ENCODE results near the gene MT1HL1.

MT1HL1 gene

DNA sequence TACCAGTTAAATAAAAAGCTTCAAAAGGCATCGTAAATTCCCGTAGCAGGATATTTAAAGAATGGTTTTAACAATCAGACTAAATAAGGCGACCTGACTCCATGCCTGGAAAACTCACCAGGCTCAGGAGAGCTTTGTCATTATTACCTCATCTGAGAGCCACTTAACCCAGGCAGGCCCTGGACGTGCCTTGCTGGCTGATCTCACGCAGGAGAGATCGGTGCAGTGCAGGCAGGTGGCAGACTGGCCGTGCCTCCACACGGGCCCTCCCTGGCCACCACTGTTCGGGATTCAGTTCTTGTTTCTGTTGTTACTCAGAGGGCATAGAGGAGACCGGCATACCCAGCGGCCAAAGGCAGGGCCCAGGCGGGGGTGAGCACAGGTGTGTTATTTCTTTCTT, 6.4 kb downstream of the MT1HL1 start:
- no peak for TF ChIP-seq CTCF (IDR thresholded peaks at IDR 0.05)
- no peaks in the 10 kb centered on the region for H3K36me3 ChIP-seq (ENCODE audit: control insufficient read depth, insufficient read depth, low read length)

GRCh38 chr1:236997361-236997760, 6.9 kb downstream of the MT1HL1 start:
- Histone ChIP-seq H2AFZ (no peak overlapping the region), H3K27ac (no peak overlapping the region), H3K4me2 (ENCODE audit: low read length) (no peak overlapping the region), H3K9me3 (ENCODE audit: control insufficient read depth, low read length) (no peaks in the 10 kb centered on the region), H3K79me2 (no peaks in the 10 kb centered on the region), H3K4me3 (ENCODE audit: low read depth, low read length) (no peak overlapping the region), H3K36me3 (ENCODE audit: control insufficient read depth, insufficient read depth, low read length) (no peaks in the 10 kb centered on the region), H3K4me1 (no peaks in the 10 kb centered on the region), H3K27me3 (ENCODE audit: control insufficient read depth, insufficient read depth, low read length) (no peaks in the 10 kb centered on the region), H3K9ac (no peak overlapping the region)
- no peak for TF ChIP-seq CTCF (IDR thresholded peaks at IDR 0.05)

More for the DNA sequence above, 6.4 kb downstream of the MT1HL1 start:
- Histone ChIP-seq H2AFZ (no peak overlapping the region), H3K4me2 (ENCODE audit: low read length) (no peak overlapping the region), H3K9ac (no peak overlapping the region), H3K4me3 (ENCODE audit: low read depth, low read length) (no peak overlapping the region), H3K4me1 (no peaks in the 10 kb centered on the region), H3K79me2 (no peaks in the 10 kb centered on the region), H3K27me3 (ENCODE audit: control insufficient read depth, insufficient read depth, low read length) (no peaks in the 10 kb centered on the region), H3K9me3 (ENCODE audit: control insufficient read depth, low read length) (no peaks in the 10 kb centered on the region), H3K27ac (no peak overlapping the region)

GRCh38 chr1:236994450-236994849, 9.8 kb downstream of the MT1HL1 start:
- H3K79me2 ChIP-seq, result no peaks in the 10 kb centered on the region
- H3K4me2 ChIP-seq (ENCODE audit: low read length), result no peak overlapping the region
- H3K36me3 ChIP-seq (ENCODE audit: control insufficient read depth, insufficient read depth, low read length), result no peaks in the 10 kb centered on the region
- H3K9ac ChIP-seq, result no peak overlapping the region
- H3K27me3 ChIP-seq (ENCODE audit: control insufficient read depth, insufficient read depth, low read length), result no peaks in the 10 kb centered on the region
- H3K9me3 ChIP-seq (ENCODE audit: control insufficient read depth, low read length), result no peaks in the 10 kb centered on the region
- no peaks in the 10 kb centered on the region for H3K4me1 ChIP-seq
- H3K4me3 ChIP-seq (ENCODE audit: low read depth, low read length), result no peak overlapping the region
- H2AFZ ChIP-seq, result no peak overlapping the region
- no peak overlapping the region for H3K27ac ChIP-seq
- no peak for TF ChIP-seq CTCF (IDR thresholded peaks at IDR 0.05)

- Histone ChIP-seq H3K36me3 (ENCODE audit: control insufficient read depth, insufficient read depth, low read length) (no peaks in the 10 kb centered on the region), H3K27me3 (ENCODE audit: control insufficient read depth, insufficient read depth, low read length) (no peaks in the 10 kb centered on the region), H3K4me1 (no peaks in the 10 kb centered on the region), H3K79me2 (no peaks in the 10 kb centered on the region), H3K4me3 (ENCODE audit: low read depth, low read length) (no peak overlapping the region), H3K9me3 (ENCODE audit: control insufficient read depth, low read length) (no peaks in the 10 kb centered on the region), H3K9ac (no peak overlapping the region), H3K27ac (no peak overlapping the region), H2AFZ (no peak overlapping the region), H3K4me2 (ENCODE audit: low read length) (no peak overlapping the region)
- no peak for TF ChIP-seq CTCF (IDR thresholded peaks at IDR 0.05)
Measured at GRCh38 chr1:236992449-236992848, 11.8 kb downstream of the MT1HL1 start.

DNA sequence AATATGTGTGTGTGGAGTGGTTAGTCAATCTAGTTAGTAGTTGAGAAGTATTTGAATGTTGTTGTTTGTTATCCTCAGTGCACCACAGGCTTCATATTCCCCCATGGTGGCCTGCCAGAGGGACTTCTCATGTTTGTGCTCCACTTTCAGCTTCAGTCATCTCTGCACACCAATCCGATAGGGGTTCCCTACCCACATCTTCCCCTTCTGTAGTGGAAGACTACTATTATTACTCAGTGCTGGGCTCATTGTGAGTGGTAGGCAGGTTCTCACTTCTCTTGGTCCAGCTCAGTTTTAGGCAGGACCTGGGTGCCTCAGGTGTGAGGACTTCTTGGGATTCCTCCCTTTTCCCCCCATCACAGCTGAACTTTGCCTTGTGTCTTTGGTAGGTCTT, 14.2 kb downstream of the MT1HL1 start:
- no peaks in the 10 kb centered on the region for H3K9me3 ChIP-seq (ENCODE audit: control insufficient read depth, low read length)
- H3K36me3 ChIP-seq (ENCODE audit: control insufficient read depth, insufficient read depth, low read length), result no peaks in the 10 kb centered on the region
- no peak overlapping the region for H3K4me2 ChIP-seq (ENCODE audit: low read length)
- H3K27me3 ChIP-seq (ENCODE audit: control insufficient read depth, insufficient read depth, low read length), result no peaks in the 10 kb centered on the region
- H3K27ac ChIP-seq, result no peak overlapping the region
- no peak overlapping the region for H3K4me3 ChIP-seq (ENCODE audit: low read depth, low read length)
- no peak for TF ChIP-seq CTCF (IDR thresholded peaks at IDR 0.05)
- H3K9ac ChIP-seq, result no peak overlapping the region
- H2AFZ ChIP-seq, result no peak overlapping the region
- no peaks in the 10 kb centered on the region for H3K4me1 ChIP-seq
- no peaks in the 10 kb centered on the region for H3K79me2 ChIP-seq

All from parathyroid adenoma (tissue), 2 donors.